Osteocyte (in vitro differentiated cells): ENCODE data around the gene BAIAP2. TPM values are rescaled to one million over a fixed set of nuclear protein-coding genes. Genes with fewer than 3 reads are reported as not detected.
"Not testable (repeated sequence)": the region's sequence is repeated elsewhere in the genome, so short reads cannot be mapped to it uniquely, and the experiment has no call there.

ENCODE experiments used
- DNase-seq: peaks from one replicate; pipeline ENCODE4 v3.0.0; 2021; ENCODE audit warnings: mixed read lengths; ENCODE audit not compliant: unreplicated experiment; ENCODE audit errors: extremely low spot score
- H3K27ac Mint-ChIP-seq: one replicate; pipeline ENCODE4 v1.8.0; 2021; ENCODE audit warnings: mild to moderate bottlenecking, mixed read lengths; ENCODE audit not compliant: unreplicated experiment
- H3K27me3 Mint-ChIP-seq: one replicate; pipeline ENCODE4 v1.8.0; 2021; ENCODE audit warnings: mixed read lengths; ENCODE audit not compliant: unreplicated experiment
- H3K36me3 Mint-ChIP-seq: one replicate; pipeline ENCODE4 v1.8.0; 2021; ENCODE audit warnings: mixed read lengths; ENCODE audit not compliant: unreplicated experiment
- H3K4me1 Mint-ChIP-seq: one replicate; pipeline ENCODE4 v1.8.0; 2021; ENCODE audit warnings: mixed read lengths; ENCODE audit not compliant: unreplicated experiment
- H3K4me3 Mint-ChIP-seq: one replicate; pipeline ENCODE4 v1.8.0; 2021; ENCODE audit warnings: mild to moderate bottlenecking, moderate library complexity, mixed read lengths; ENCODE audit not compliant: unreplicated experiment
- H3K9me3 Mint-ChIP-seq: one replicate; pipeline ENCODE4 v1.8.0; 2021; ENCODE audit warnings: mixed read lengths; ENCODE audit not compliant: unreplicated experiment
- total RNA-seq: library from RNA; stranded (reverse); gene quantifications from 2 replicates; pipeline ENCODE4 v1.2.1, GENCODE V29; 2021
- TF ChIP-seq, protein P1 (sequence below): fragments of 200-600 bp; sonication (generic); IDR thresholded peaks from 2 replicates; pipeline ENCODE4 v1.5.0; 2021; ENCODE audit warnings: antibody characterized with exemption, mild to moderate bottlenecking, moderate library complexity

Gene BAIAP2
- total RNA-seq, 1 donor from 2014 or later: 29.0 TPM

DNA sequence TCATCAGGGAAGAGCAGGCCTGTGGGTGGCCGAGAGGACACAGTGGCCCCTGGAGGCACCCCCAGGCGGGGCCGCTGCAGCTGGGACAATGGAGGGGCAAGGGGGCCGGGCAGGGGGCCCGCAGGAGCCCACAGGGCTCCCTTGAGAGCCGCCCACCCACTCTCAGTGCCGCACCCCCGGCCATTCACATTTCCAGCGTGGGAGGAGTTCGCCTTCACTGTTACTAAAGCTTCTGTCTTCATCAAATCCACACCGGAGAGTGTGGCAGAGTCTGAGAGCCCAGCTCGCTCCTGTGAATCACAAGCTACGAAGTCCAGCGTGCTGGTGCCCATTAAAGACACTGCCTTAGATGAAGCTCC lies 109.5 kb downstream of the BAIAP2 start:
- Mint-ChIP-seq H3K9me3 (no peaks in the 10 kb centered on the region), H3K27me3 (no peaks in the 10 kb centered on the region), H3K4me1 (peaks cover 3% of the 10 kb centered on the region), H3K4me3 (no peak overlapping the region), H3K27ac (no peak overlapping the region), H3K36me3 (no peaks in the 10 kb centered on the region)
- DNase-seq: no peak
- TF ChIP-seq, protein P1, sequence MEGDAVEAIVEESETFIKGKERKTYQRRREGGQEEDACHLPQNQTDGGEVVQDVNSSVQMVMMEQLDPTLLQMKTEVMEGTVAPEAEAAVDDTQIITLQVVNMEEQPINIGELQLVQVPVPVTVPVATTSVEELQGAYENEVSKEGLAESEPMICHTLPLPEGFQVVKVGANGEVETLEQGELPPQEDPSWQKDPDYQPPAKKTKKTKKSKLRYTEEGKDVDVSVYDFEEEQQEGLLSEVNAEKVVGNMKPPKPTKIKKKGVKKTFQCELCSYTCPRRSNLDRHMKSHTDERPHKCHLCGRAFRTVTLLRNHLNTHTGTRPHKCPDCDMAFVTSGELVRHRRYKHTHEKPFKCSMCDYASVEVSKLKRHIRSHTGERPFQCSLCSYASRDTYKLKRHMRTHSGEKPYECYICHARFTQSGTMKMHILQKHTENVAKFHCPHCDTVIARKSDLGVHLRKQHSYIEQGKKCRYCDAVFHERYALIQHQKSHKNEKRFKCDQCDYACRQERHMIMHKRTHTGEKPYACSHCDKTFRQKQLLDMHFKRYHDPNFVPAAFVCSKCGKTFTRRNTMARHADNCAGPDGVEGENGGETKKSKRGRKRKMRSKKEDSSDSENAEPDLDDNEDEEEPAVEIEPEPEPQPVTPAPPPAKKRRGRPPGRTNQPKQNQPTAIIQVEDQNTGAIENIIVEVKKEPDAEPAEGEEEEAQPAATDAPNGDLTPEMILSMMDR: no peak

DNA sequence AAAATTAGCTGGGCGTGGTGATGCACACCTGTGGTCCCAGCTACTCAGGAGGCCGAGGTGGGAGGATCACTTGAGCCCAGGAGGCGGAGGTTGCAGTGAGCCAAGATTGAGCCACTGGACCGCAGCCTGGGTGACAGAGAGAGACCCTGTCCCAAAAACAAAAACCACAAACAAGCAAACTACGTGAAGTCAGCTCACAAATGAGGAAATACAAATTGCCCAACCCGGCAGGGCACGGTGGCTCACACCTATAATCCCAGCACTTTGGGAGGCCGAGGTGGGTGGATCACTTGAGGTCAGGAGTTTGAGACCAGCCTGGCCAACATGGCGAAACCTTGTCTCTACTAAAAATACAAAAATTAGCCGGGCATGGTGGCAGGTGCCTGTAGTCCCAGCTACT lies 111.3 kb downstream of the BAIAP2 start:
- not testable (repeated sequence) for H3K9me3 Mint-ChIP-seq, H3K27ac Mint-ChIP-seq

DNA sequence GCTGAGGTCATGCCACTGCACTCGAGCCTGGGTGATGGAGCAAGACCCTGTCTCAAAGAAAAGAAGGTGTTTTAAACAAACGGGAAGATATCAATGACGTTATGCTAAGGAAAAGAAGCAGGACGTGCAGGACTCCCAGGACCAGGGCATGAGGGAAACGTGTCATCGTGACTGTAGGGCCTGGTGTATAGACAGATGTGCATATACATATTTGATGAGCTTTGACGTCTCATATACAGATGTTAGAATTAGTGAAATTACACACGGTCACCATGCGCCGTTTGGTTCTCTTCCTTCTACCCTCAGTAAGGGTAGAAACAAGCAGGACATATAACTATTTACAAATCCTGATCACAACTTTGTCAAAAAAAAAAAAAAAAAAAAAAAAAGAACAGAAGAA lies 112.8 kb downstream of the BAIAP2 start:
- no peaks in the 10 kb centered on the region for H3K9me3 Mint-ChIP-seq
- peaks cover 2% of the 10 kb centered on the region for H3K4me1 Mint-ChIP-seq
- DNase-seq: no peak
- H3K27me3 Mint-ChIP-seq: peaks cover 13% of the 10 kb centered on the region
- H3K27ac Mint-ChIP-seq: no peak overlapping the region
- no peak overlapping the region for H3K4me3 Mint-ChIP-seq
- TF ChIP-seq, protein P1: no peak
- H3K36me3 Mint-ChIP-seq: no peaks in the 10 kb centered on the region

More for the DNA sequence above, 111.3 kb downstream of the BAIAP2 start:
- not testable (repeated sequence) for H3K4me1 Mint-ChIP-seq, H3K36me3 Mint-ChIP-seq, H3K27me3 Mint-ChIP-seq, H3K4me3 Mint-ChIP-seq, DNase-seq

DNA sequence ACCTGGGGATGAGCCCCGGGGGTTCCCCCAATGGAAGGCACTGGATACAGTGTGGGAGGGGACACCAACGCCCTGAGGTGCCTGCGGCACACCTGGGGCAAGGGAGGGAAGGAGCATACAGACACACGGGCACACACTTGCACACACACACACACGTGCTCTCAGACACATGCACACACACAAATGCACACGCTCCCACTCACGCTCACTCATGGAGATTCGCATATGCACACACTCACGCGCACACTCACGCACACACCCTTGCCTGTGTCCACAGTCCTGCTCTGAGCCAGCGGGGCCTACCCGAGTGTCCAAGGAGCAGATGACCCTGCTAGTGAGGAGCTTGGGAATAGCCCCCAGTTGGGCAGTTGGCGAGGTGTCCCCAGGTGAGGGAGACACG lies 113.6 kb downstream of the BAIAP2 start:
- Mint-ChIP-seq H3K27ac (no peak overlapping the region), H3K36me3 (no peaks in the 10 kb centered on the region), H3K27me3 (peaks cover 19% of the 10 kb centered on the region), H3K4me3 (no peak overlapping the region), H3K9me3 (no peaks in the 10 kb centered on the region), H3K4me1 (no peaks in the 10 kb centered on the region)
- TF ChIP-seq, protein P1: no peak
- no peak for DNase-seq

DNA sequence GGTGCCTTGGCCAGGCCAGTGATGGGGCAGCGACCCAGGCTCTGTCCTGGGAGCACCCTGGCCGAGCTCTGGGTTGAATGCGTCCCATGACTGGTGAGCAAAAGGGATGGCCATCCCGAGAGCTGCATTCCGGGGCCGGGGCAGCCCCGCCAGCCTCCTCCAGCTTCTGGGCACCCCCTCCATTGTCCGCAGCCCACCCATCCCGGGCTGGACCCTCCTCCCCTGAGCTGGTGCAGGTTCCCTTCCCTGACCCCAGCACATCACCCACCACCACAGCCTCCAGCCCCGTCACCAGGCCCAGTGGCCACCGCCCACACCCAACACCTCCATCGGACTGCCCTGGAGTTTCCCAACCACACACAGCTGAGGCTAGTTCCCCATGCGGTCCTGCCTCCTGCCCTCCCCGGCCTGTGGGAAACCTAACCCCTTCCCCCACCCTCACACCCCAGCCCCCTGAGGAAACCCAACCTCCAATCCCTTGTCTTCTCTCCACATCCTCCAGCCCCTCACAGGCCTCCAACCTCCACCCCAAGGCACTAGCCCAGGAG lies 114.1 kb downstream of the BAIAP2 start:
- DNase-seq: no peak
- H3K27me3 Mint-ChIP-seq: peaks cover 19% of the 10 kb centered on the region

More for the DNA sequence above, 114.1 kb downstream of the BAIAP2 start:
- Mint-ChIP-seq H3K9me3 (no peaks in the 10 kb centered on the region), H3K4me3 (no peak overlapping the region), H3K27ac (no peak overlapping the region), H3K36me3 (no peaks in the 10 kb centered on the region), H3K4me1 (no peaks in the 10 kb centered on the region)
- TF ChIP-seq, protein P1: no peak
